Amygdala (tissue), 56 donors: ENCODE measurements around the gene CAMKMT.
"Not testable (repeated sequence)": the region's sequence is repeated elsewhere in the genome, so short reads cannot be mapped to it uniquely, and the experiment has no call there.

Source experiments
- DNase-seq, 56 donors: peaks; one replicate each; lab custom pipeline; 2025; lab: John Stamatoyannopoulos, UW

Gene CAMKMT

GRCh38 chr2:44579837-44580230 lies 218.1 kb downstream of the CAMKMT start:
- no peak for DNase-seq

- no peak for DNase-seq
Measured at GRCh38 chr2:44580875-44581515, 219.2 kb downstream of the CAMKMT start.

GRCh38 chr2:44582363-44583008 lies 220.7 kb downstream of the CAMKMT start:
- no peak for DNase-seq

GRCh38 chr2:44595615-44596014 lies 233.9 kb downstream of the CAMKMT start:
- not testable (repeated sequence) for DNase-seq

GRCh38 chr2:44596537-44597320 lies 235.0 kb downstream of the CAMKMT start:
- no peak for DNase-seq

- DNase-seq: no peak
Measured at GRCh38 chr2:44598330-44599119, 236.8 kb downstream of the CAMKMT start.

GRCh38 chr2:44599130-44599529 lies 237.4 kb downstream of the CAMKMT start:
- no peak for DNase-seq

GRCh38 chr2:44602446-44602845 lies 240.7 kb downstream of the CAMKMT start:
- DNase-seq: no peak

- DNase-seq: no peak
Measured at GRCh38 chr2:44605511-44605910, 243.8 kb downstream of the CAMKMT start.

- no peak for DNase-seq
Measured at GRCh38 chr2:44612276-44612675, 250.5 kb downstream of the CAMKMT start.

- DNase-seq: no peak
Measured at GRCh38 chr2:44614940-44615339, 253.2 kb downstream of the CAMKMT start.

GRCh38 chr2:44615950-44616518 lies 254.3 kb downstream of the CAMKMT start:
- DNase-seq: no peak

- no peak for DNase-seq
Measured at GRCh38 chr2:44616667-44617155, 255.0 kb downstream of the CAMKMT start.

GRCh38 chr2:44618251-44619023 lies 256.7 kb downstream of the CAMKMT start:
- DNase-seq: no peak

- no peak for DNase-seq
Measured at GRCh38 chr2:44620189-44620990, 258.6 kb downstream of the CAMKMT start.

GRCh38 chr2:44623622-44624351 lies 262.0 kb downstream of the CAMKMT start:
- no peak for DNase-seq

GRCh38 chr2:44628297-44628696 lies 266.6 kb downstream of the CAMKMT start:
- DNase-seq: no peak
